ENCODE measurements around the gene SLC5A6. TPM values are rescaled to one million over a fixed set of nuclear protein-coding genes. Genes with fewer than 3 reads are reported as not detected.

The SLC5A6 gene
- total RNA-seq, 4 donors from 2014 or later = 13.5 to 38.6 (median 23.2) TPM

GRCh38 chr2:27194538-27195354 lies 17.3 kb downstream of the SLC5A6 start:
- H3K27me3 ChIP-seq = no peaks in the 10 kb centered on the region
- H3K9me3 ChIP-seq = no peaks in the 10 kb centered on the region
- peaks cover 0 to 9% (median 0%) of the 10 kb centered on the region in 3 donors for H3K36me3 ChIP-seq
- 67 to 77% methylated on average over 17 of the region's 17 CpGs for WGBS, 2 donors
- DNase-seq = no peak
- TF ChIP-seq CTCF (IDR thresholded peaks at IDR 0.05) = no peak
- no peak for TF ChIP-seq POLR2A (IDR thresholded peaks at IDR 0.05)
- no peak overlapping the region for H3K4me3 ChIP-seq
- no peak overlapping the region for H3K27ac ChIP-seq
- intact Hi-C loops (cut with DNase I) = no loop called here
- no peaks in the 10 kb centered on the region for H3K4me1 ChIP-seq

DNA sequence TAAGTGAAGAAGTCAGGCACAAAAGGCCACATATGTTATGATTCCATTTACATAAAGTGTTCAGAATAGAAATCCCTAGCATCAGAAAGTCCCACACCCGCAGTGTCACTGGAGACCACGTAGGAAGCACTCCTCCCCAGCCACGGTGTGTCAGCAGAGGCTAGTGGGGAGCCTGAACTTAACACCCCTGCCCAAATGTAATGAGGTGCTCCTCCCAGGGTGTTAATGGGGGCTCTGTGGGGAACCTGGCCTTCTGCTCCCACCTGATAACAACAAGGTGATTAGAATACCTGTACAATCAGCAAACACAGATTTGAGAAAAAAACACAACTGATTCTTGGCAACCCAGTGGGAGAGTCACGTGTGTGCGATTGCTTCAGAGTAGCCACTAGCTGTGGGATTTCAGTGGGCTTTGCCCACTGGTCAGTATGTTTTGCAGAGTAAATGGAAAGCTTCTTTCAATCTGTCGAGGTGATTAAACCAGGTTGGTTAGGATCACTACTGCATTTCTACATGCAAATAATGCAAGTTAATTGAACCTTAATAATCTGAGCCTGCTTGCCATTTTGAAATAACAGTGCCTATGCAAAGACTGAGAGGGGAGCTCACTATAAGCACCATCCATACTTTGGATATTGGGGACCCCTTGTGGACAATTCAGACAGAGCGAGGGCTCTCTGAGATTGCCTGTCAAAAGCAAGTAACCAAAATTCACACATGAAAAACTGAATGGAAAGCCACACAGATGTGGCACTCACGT lies 20.8 kb downstream of the SLC5A6 start:
- no peak overlapping the region for H3K27ac ChIP-seq
- peaks cover 0 to 3% (median 0%) of the 10 kb centered on the region in 3 donors for H3K4me1 ChIP-seq
- intact Hi-C loops (cut with DNase I) = no loop called here
- no peaks in the 10 kb centered on the region for H3K36me3 ChIP-seq
- TF ChIP-seq POLR2A (IDR thresholded peaks at IDR 0.05) (no peak), CTCF (IDR thresholded peaks at IDR 0.05) (peak; percentile 23 to 64 (median 58))
- no peak for DNase-seq
- H3K27me3 ChIP-seq = peaks cover 0 to 6% (median 0%) of the 10 kb centered on the region in 4 donors
- WGBS, 2 donors = 30 to 37% methylated on average over 8 of the region's 8 CpGs
- no peaks in the 10 kb centered on the region for H3K9me3 ChIP-seq
- no peak overlapping the region for H3K4me3 ChIP-seq

DNA sequence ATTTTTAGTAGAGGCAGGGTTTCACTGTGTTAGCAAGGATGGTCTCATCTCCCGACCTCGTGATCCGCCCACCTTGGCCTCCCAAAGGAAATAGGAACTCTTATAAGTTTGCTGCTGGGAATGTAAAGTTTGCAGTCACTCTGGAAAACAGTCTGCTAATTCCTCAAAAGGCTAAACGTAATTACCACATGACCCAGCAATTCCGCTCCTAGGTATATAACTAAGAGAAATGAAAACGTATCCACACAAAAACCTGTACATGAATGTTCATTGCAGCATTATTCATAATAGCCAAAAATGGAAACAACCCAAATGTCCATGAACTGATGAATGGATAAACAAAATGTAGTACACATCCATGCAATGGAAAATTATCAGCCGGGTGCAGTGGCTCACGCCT lies 22.1 kb downstream of the SLC5A6 start:
- intact Hi-C loops (cut with DNase I) = no loop called here
- Histone ChIP-seq H3K9me3 (no peaks in the 10 kb centered on the region), H3K27me3 (peaks cover 0 to 6% (median 0%) of the 10 kb centered on the region in 4 donors), H3K36me3 (no peaks in the 10 kb centered on the region), H3K4me3 (no peak overlapping the region), H3K27ac (no peak overlapping the region), H3K4me1 (peaks cover 0 to 12% (median under 1%) of the 10 kb centered on the region in 3 donors)
- 77 to 88% methylated on average over 7 to 8 of the region's 8 CpGs for WGBS, 2 donors
- TF ChIP-seq POLR2A (IDR thresholded peaks at IDR 0.05) (no peak), CTCF (IDR thresholded peaks at IDR 0.05) (no peak)
- DNase-seq = no peak

- 65 to 70% methylated on average over 5 to 6 of the region's 6 CpGs for WGBS, 2 donors
- Histone ChIP-seq H3K4me3 (no peak overlapping the region), H3K36me3 (no peaks in the 10 kb centered on the region), H3K4me1 (peaks cover 0 to 20% (median 6%) of the 10 kb centered on the region in 3 donors), H3K27me3 (peaks cover 0 to 6% (median 0%) of the 10 kb centered on the region in 4 donors), H3K9me3 (no peaks in the 10 kb centered on the region), H3K27ac (peak overlapping the region in 2 of 4 donors; percentile 77 to 84)
- intact Hi-C loops (cut with DNase I) = no loop called here
- no peak for DNase-seq
- TF ChIP-seq CTCF (IDR thresholded peaks at IDR 0.05) (no peak), POLR2A (IDR thresholded peaks at IDR 0.05) (no peak)
These were observed 25.3 kb downstream of the SLC5A6 start for GRCh38 chr2:27186613-27187345.
